K562 (cell line): Measurements from ENCODE around the gene CEP350. TPM values are rescaled to one million over a fixed set of nuclear protein-coding genes. Genes with fewer than 3 reads are reported as not detected.

Source experiments
- ADNP ChIP-seq: fragments of 200-800 bp; sonication (Bioruptor generic); IDR thresholded peaks from 2 replicates; pipeline ENCODE4 v1.6.1; 2016; ENCODE audit warnings: missing genetic modification characterization, missing compliant biosample characterization
- DPF2 ChIP-seq: fragments of 450-650 bp; IDR thresholded peaks from 2 replicates; pipeline ENCODE4 v1.6.1; 2016
- FOXO4 ChIP-seq: fragments of 450-650 bp; formaldehyde crosslinking; IDR thresholded peaks from 2 replicates; pipeline ENCODE4 v1.4.0; 2020; ENCODE audit warnings: mild to moderate bottlenecking, moderate library complexity
- GTF2E2 ChIP-seq: fragments of 200-800 bp; sonication (Bioruptor generic); IDR thresholded peaks from 2 replicates; pipeline ENCODE4 v1.6.1; 2016; ENCODE audit warnings: missing genetic modification characterization, missing compliant biosample characterization
- MCM2 ChIP-seq: fragments of 450-650 bp; IDR thresholded peaks from 2 replicates; pipeline ENCODE4 v1.6.1; 2017; ENCODE audit warnings: low read depth, mild to moderate bottlenecking
- POLR3G ChIP-seq: IDR thresholded peaks from 2 replicates; pipeline ENCODE4 v1.6.1; 2011; ENCODE audit not compliant: insufficient read length, insufficient replicate concordance; ENCODE audit errors: extremely low read depth
- SMARCB1 ChIP-seq: IDR thresholded peaks from 2 replicates; pipeline ENCODE4 v1.6.1; 2011; ENCODE audit warnings: improper control_type of control experiment, low read depth; ENCODE audit not compliant: insufficient read length
- SRSF1 ChIP-seq: fragments of 200-400 bp; formaldehyde crosslinking; IDR thresholded peaks from 2 replicates; pipeline ENCODE4 v1.6.1; 2017; ENCODE audit warnings: mild to moderate bottlenecking, low read depth, low read length, moderate library complexity
- ZNF217 ChIP-seq: sonication (generic); formaldehyde crosslinking; IDR thresholded peaks from 2 replicates; pipeline ENCODE4 v1.8.0; 2022; ENCODE audit warnings: mild to moderate bottlenecking, missing genetic modification reagents
- ZNF444 ChIP-seq: fragments of 250-450 bp; sonication (Bioruptor Pico); IDR thresholded peaks from 2 replicates; pipeline ENCODE4 v1.4.0; 2020; ENCODE audit warnings: mild to moderate bottlenecking, moderate library complexity
- ZNF584 ChIP-seq: fragments of 200-800 bp; sonication (Bioruptor generic); IDR thresholded peaks from 2 replicates; pipeline ENCODE4 v1.6.1; 2016; ENCODE audit warnings: low read depth, mild to moderate bottlenecking, missing genetic modification characterization, missing compliant biosample characterization
- ZNF586 ChIP-seq: fragments of 450-650 bp; formaldehyde crosslinking; conservative IDR thresholded peaks from 2 replicates; pipeline ENCODE4 v1.4.0; 2020; ENCODE audit warnings: mild to moderate bottlenecking, moderate library complexity
- ZNF76 ChIP-seq: fragments of 250-450 bp; sonication (Bioruptor Pico); IDR thresholded peaks from 2 replicates; pipeline ENCODE4 v1.4.0; 2020; ENCODE audit warnings: mild to moderate bottlenecking, moderate library complexity, borderline replicate concordance
- polyA plus RNA-seq, 8 experiments: library from polyadenylated mRNA; depleted of rRNA in 4 of 8; stranded (reverse) in 5 of 8; unstranded in 3 of 8; fragments of >200 nt; fragmentation: Nextera tagmentation in 2 of 8; fragmentation: Illumina TruSeq in 1 of 8; extraction: Ambion mirVana in 2 of 8; extraction: Trizol in 1 of 8; gene quantifications; 2 replicates each; pipeline versions ENCODE4 v1.2.1 to v1.2.3, GENCODE V29; 2011 to 2014; ENCODE audit warnings: inconsistent platforms in 1 of 8, missing spikeins in 1 of 8
- total RNA-seq, 7 experiments: library from RNA; depleted of rRNA in 6 of 7; stranded (reverse); fragments of >200 nt in 6 of 7; fragmentation: Illumina TruSeq in 2 of 7; extraction: Trizol in 2 of 7; gene quantifications; 2 replicates each; pipeline versions ENCODE4 v1.2.1 to v1.2.3, GENCODE V29; 2011 to 2021; ENCODE audit warnings: low replicate concordance in 1 of 7
- TF ChIP-seq, protein P1 (sequence below): fragments of 250-450 bp; sonication (Bioruptor Pico); IDR thresholded peaks from 2 replicates; pipeline ENCODE4 v1.4.0; 2020
- TF ChIP-seq, protein P2 (sequence below): fragments of 450-650 bp; IDR thresholded peaks from 2 replicates; pipeline ENCODE4 v1.6.1; 2016
- TF ChIP-seq, protein P3 (sequence below): fragments of 450-650 bp; formaldehyde crosslinking; IDR thresholded peaks from 2 replicates; pipeline ENCODE4 v1.4.0; 2022; ENCODE audit warnings: missing genetic modification characterization
- TF ChIP-seq, protein P4 (sequence below): sonication (generic); formaldehyde crosslinking; IDR thresholded peaks from 2 replicates; pipeline ENCODE4 v1.8.0; 2022; ENCODE audit warnings: mild to moderate bottlenecking, missing genetic modification reagents

The CEP350 gene
- total and polyA plus RNA-seq, 9 of the 15 experiments (the other 6 are each of a cell fraction or from before 2014, with no cell fraction given), result 8.3 to 64.3 (median 28.0) TPM

DNA sequence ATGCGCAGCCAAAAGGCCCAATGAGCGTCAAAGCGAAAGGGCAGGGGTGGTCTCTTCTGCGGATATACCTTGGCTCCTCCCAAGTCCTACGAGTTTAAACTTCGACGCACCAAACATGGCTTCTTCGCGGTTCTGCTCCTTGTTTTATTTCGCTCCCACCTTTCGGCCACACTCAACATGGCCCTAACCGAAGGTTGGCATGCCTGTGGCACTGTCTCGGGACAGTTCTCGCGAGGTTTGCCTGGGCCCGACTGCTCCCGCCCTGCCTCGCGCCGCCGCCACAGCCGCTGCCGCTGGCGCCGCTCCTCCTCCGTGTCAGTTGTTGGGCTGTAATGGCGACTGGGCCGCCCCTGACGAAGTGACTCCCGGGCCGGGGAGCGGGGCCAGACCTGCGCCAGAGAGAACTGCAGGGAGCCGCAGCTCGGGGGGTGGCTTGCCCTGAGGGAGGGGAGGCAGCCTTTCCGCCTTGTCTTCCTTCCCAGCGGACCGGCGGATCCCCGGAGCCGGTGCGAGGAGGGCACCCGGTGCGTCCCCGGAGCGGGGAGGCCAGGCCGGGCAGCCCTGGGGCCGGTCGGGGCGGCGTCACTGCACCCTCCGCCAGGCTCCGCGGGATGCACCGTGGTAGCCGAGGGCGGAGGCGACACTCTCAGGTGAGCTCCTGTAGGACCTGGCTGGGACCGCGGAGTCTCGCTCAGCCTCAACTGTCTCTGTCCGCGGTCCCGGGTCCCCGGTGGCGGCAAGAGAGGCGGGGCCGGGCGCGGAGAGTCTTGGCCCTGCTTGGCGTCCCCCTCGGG lies at the start of gene CEP350 (continued):
- TF ChIP-seq ZNF584 (CRISPR knock-in tag), result peak; percentile 71
- TF ChIP-seq ZNF76, result no peak
- TF ChIP-seq, protein P1, sequence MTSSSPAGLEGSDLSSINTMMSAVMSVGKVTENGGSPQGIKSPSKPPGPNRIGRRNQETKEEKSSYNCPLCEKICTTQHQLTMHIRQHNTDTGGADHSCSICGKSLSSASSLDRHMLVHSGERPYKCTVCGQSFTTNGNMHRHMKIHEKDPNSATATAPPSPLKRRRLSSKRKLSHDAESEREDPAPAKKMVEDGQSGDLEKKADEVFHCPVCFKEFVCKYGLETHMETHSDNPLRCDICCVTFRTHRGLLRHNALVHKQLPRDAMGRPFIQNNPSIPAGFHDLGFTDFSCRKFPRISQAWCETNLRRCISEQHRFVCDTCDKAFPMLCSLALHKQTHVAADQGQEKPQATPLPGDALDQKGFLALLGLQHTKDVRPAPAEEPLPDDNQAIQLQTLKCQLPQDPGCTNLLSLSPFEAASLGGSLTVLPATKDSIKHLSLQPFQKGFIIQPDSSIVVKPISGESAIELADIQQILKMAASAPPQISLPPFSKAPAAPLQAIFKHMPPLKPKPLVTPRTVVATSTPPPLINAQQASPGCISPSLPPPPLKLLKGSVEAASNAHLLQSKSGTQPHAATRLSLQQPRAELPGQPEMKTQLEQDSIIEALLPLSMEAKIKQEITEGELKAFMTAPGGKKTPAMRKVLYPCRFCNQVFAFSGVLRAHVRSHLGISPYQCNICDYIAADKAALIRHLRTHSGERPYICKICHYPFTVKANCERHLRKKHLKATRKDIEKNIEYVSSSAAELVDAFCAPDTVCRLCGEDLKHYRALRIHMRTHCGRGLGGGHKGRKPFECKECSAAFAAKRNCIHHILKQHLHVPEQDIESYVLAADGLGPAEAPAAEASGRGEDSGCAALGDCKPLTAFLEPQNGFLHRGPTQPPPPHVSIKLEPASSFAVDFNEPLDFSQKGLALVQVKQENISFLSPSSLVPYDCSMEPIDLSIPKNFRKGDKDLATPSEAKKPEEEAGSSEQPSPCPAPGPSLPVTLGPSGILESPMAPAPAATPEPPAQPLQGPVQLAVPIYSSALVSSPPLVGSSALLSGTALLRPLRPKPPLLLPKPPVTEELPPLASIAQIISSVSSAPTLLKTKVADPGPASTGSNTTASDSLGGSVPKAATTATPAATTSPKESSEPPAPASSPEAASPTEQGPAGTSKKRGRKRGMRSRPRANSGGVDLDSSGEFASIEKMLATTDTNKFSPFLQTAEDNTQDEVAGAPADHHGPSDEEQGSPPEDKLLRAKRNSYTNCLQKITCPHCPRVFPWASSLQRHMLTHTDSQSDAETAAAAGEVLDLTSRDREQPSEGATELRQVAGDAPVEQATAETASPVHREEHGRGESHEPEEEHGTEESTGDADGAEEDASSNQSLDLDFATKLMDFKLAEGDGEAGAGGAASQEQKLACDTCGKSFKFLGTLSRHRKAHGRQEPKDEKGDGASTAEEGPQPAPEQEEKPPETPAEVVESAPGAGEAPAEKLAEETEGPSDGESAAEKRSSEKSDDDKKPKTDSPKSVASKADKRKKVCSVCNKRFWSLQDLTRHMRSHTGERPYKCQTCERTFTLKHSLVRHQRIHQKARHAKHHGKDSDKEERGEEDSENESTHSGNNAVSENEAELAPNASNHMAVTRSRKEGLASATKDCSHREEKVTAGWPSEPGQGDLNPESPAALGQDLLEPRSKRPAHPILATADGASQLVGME (CRISPR knock-in tag), result no peak; the same call in 1 of the 2 replicates
- TF ChIP-seq, protein P2, sequence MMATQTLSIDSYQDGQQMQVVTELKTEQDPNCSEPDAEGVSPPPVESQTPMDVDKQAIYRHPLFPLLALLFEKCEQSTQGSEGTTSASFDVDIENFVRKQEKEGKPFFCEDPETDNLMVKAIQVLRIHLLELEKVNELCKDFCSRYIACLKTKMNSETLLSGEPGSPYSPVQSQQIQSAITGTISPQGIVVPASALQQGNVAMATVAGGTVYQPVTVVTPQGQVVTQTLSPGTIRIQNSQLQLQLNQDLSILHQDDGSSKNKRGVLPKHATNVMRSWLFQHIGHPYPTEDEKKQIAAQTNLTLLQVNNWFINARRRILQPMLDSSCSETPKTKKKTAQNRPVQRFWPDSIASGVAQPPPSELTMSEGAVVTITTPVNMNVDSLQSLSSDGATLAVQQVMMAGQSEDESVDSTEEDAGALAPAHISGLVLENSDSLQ, result peak; percentile 83
- no peak for TF ChIP-seq SRSF1
- TF ChIP-seq GTF2E2, result peak; percentile 83; the same call in 1 of the 2 replicates
- no peak for TF ChIP-seq MCM2
- no peak for TF ChIP-seq ZNF586 (CRISPR knock-in tag)
- TF ChIP-seq, protein P3, sequence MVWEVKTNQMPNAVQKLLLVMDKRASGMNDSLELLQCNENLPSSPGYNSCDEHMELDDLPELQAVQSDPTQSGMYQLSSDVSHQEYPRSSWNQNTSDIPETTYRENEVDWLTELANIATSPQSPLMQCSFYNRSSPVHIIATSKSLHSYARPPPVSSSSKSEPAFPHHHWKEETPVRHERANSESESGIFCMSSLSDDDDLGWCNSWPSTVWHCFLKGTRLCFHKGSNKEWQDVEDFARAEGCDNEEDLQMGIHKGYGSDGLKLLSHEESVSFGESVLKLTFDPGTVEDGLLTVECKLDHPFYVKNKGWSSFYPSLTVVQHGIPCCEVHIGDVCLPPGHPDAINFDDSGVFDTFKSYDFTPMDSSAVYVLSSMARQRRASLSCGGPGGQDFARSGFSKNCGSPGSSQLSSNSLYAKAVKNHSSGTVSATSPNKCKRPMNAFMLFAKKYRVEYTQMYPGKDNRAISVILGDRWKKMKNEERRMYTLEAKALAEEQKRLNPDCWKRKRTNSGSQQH, result peak; percentile 75; the same call in 1 of the 2 replicates
- no peak for TF ChIP-seq POLR3G
- peak; percentile 79; the same call in 1 of the 2 replicates for TF ChIP-seq ZNF217 (CRISPR knock-in tag)
- no peak for TF ChIP-seq ZNF444 (CRISPR knock-in tag)
- TF ChIP-seq DPF2, result no peak
- TF ChIP-seq, protein P4, sequence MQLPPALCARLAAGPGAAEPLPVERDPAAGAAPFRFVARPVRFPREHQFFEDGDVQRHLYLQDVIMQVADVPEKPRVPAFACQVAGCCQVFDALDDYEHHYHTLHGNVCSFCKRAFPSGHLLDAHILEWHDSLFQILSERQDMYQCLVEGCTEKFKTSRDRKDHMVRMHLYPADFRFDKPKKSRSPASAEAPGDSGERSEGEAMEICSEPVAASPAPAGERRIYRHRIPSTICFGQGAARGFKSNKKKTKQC (CRISPR knock-in tag), result peak; percentile 25; the same call in 1 of the 2 replicates
- no peak for TF ChIP-seq SMARCB1
- TF ChIP-seq ADNP (tag), result no peak
- 0 out of 2 replicates have a peak, but pooled peaks have one; percentile 70 for TF ChIP-seq FOXO4 (CRISPR knock-in tag)
